Regular cardiac myocyte (primary cell): ENCODE measurements around the gene TSPAN16. TPM values are rescaled to one million over a fixed set of nuclear protein-coding genes. Genes with fewer than 3 reads are reported as not detected.

Experiments used
- total RNA-seq: library from RNA; depleted of rRNA; stranded (reverse); fragments of >200 nt; gene quantifications from 2 replicates; pipeline ENCODE4 v1.2.3, GENCODE V29; 2014

TSPAN16 gene
- total RNA-seq = not detected in 2 replicates

DNA sequence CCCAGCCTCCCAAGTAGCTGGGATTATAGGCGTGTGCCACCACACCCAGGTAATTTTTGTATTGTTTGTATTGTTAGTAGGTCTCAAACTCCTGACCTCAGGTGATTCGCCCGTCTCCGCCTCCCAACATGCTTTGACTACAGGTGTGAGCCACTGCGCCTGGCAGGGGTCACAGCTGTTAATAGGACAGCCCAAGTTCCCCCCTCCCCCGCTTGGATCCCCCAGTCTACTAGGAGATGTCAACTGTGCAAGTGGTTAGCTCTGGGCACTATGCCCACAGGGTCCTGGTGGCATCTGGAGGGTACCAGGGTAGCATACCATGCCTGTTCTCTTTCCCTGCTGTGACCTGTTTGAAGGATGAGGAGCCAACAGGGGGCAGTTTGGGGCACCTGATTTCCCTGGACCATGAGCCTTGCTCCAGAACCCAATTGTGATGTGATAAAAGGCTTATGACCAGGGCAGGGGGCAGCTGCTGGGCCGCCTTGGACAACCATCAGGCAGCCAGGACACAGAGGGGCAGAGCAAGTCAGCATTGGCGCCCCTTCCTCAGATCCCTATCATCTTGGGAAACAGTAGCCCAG is at the start of gene TSPAN16:
TSS of gene TSPAN16 (plus strand) at position 496 of the 581 bp plus-strand sequence. CDS start 138 bp downstream, outside the sequence.

DNA sequence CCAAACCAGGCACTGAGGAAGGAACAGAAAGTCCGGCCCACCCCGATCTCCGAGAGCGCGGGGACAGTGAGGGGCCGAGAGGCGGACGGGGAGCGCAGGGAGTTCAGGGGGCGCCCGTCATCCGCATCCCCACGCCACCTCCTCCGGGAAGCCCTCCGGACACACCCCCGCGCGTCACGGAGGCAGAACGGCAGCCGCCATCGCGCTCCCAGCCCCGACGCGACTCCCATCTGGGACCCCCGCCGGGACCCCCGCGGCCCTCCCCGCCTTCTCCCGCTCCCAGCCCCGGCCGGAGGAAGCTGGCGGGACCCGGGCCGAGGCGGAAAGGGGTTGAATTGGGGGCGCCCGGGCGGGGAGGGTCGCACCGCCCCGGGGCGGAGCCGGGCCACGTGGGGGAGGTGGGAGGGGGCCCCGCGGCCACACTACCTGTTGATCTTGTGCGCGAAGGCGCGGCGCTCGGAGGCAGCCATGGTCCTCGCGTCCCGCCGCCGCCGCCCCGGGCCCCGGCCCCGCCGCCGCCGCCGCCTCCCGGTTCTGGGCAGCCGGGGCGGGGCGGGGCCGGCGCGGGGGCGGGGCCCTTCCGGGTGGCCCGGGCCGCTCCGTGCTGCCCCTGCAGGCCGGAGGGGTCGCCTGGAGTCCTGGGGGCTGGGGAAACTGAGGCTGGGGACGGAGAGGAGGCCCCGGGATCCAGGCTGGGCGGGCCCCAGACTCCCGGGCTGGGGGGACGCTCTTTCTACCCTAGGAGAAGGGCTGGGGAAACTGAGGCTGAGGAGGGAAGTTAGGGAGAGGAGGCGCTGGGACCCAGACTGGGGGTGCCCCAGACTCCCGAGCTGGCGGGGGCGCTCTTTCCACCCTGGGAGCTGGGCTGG is 33.8 kb upstream of the TSPAN16 start, which contains the start of gene DOCK6:
TSS of gene DOCK6 (minus strand) at position 554 of the 869 bp plus-strand sequence. CDS start at position 470, 84 bp downstream.

DNA sequence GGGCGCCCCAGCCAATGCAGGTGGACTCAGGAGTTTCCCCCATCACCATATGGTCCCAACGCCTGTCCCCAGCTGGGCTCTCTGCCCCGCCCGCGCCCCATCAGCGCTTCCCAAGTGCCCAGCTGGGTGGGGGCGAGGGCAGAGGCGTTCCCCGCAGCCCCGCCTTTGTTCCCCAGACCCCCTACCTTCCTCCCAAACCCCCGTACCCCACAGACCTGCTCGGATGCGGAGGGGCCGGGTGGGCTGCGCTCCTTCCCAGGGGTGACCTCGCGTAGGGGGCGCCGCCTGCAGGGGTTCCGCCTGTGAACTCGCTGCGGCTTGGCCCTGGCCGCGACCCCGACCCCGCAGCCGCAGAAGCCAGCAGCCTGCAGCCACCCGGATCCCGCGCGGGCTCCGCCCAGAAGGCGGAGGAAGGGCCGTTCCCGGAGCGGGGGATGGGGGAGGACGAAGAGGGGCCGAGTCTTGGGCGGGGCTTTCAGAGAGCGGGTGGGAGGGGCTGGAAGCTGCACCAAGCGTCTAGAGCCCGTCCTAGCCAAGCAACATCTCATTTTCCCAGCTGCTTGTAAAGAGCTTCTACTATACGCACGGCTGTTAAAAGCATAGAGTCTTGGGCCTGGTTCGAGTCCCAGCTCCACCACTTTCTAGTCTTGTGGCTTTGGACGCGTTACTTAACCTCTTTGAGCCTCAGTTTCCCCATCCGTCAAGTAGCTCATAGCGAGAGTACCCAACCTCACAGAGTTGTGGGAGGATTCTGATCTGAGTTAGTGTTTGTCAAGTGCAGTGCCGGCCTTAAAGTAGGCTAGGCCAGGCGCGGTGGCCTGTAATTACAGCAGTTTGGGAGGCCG is 43.5 kb downstream of the TSPAN16 start, which contains the start of gene RAB3D:
TSS of gene RAB3D (minus strand) at position 404 of the 845 bp plus-strand sequence. CDS start 2,258 bp downstream, outside the sequence.

DNA sequence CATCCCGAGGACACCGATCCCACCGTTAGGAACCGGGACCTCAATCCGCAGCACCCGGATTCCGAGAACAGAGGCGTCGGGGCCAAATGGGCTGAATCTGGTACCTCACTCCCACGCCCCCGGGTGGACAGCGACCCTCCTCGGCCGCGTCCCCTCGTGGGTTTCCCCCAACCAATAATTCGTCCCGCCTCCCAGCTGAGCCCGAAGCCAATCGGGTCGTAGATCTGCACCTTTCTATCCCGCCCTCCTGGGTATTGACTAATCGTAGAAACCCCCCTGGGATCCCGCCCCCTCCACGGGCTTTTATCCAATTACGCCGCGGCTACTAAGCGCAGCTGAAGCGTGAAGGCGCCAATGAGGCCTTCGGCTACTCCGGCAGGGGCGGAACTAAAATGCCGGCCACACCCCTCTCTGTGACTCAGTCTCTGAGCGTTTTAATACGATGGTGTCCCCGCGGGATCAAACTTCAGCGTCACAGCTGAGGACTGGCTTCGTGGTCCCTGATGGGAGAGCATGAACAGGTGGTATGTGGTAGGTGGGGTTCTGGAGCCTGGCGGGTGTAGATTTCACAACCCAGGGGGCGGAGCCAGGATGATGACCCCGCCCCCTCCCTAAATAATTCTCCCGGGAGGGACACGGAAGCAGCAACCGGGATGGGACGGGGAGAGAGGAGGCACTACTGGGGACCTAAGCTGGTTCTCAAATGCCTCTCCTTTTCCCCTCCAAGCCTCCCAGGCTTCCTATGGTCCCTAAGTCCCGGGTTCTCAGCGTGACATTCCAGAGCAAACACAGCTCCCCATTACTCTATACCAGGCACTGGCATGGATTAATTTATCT is 50.4 kb downstream of the TSPAN16 start, which contains the start of the genes CCDC159 and TMEM205:
TSS of gene CCDC159 (plus strand) at position 416 of the 837 bp plus-strand sequence. CDS start at position 504, 88 bp downstream.
TSS of gene TMEM205 (minus strand) at position 165 of the 837 bp plus-strand sequence. CDS start 649 bp downstream, outside the sequence.

DNA sequence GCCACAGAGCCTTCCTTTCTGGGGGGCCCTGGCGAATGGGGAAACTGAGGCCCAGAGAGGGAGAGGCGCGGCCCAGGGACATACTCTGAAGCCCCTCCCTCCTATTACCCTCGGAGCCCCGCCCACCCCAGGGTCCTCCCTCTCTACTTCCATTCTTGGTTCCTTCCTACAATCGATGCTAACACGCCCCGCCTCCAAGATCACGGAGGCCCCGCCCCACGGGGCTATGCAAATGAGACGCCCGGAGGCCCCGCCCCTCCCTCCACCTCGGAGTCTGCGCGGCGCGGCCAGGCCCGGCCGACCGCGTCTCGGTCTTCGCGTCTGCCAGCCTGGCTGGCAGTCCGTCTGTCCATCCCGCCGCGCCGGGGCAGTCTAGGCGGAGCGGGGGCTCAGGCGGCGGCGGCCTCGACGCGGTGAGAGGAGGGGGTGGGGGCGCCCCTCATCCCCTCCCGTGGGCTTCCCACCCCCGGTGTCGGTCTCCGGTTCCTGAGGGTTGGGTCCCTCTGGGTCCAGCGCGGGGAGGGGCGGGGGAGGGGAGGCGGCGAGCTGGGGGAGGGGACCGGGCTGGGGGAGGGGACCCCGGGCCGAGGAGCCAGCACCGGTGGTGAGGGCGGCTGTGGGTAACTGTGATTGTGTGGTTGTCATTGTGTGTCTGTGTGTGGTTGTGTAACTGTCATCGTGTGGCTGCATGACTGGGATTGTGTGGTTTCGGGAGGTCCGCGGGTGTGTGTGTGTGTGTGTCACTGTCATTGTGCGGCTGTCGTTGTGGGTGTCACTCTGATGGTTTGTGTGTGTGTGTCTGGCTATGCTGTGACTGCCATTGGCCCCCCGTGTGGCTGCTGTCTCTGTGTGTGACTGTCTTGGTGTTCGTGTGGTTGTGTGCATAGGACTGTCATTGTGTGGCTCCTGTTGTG is 59.5 kb downstream of the TSPAN16 start, which contains the start of gene PLPPR2:
TSS of gene PLPPR2 (plus strand) at position 273 of the 914 bp plus-strand sequence. CDS start 2,242 bp downstream, outside the sequence.

Other genes starting within 250 kb of the TSPAN16 start
- gene LDLR, start 206.7 kb upstream of the TSPAN16 start, total RNA-seq = 71.0 and 91.4 TPM in 2 replicates
- gene SPC24, start 140.4 kb upstream of the TSPAN16 start, total RNA-seq = 9.6 and 104 TPM in 2 replicates
- gene KANK2, start 98.6 kb upstream of the TSPAN16 start, total RNA-seq = 171 and 274 TPM in 2 replicates
- gene ANGPTL8, start 56.5 kb upstream of the TSPAN16 start, total RNA-seq = not detected in 2 replicates
- 16.3 and 20.0 TPM in 2 replicates for gene DOCK6, start 33.6 kb upstream of the TSPAN16 start, total RNA-seq
- gene RAB3D, start 43.5 kb downstream of the TSPAN16 start, total RNA-seq = 7.3 and 9.0 TPM in 2 replicates
- gene TMEM205, start 50.1 kb downstream of the TSPAN16 start, total RNA-seq = 82.1 and 123 TPM in 2 replicates
- 2.3 and 5.6 TPM in 2 replicates for gene CCDC159, start 50.4 kb downstream of the TSPAN16 start, total RNA-seq
- 11.3 and 12.5 TPM in 2 replicates for gene PLPPR2, start 59.3 kb downstream of the TSPAN16 start, total RNA-seq
- gene SWSAP1, start 78.5 kb downstream of the TSPAN16 start, total RNA-seq = under 0.01 and 0.58 TPM in 2 replicates
- gene EPOR, start 88.2 kb downstream of the TSPAN16 start, total RNA-seq = 6.5 and 12.1 TPM in 2 replicates
- 2.3 and 7.0 TPM in 2 replicates for gene RGL3, start 123.2 kb downstream of the TSPAN16 start, total RNA-seq
- gene ODAD3, start 139.0 kb downstream of the TSPAN16 start, total RNA-seq = 0.28 and 0.38 TPM in 2 replicates
- gene PRKCSH, start 139.5 kb downstream of the TSPAN16 start, total RNA-seq = 121 and 161 TPM in 2 replicates
- 0.28 TPM in 1 of 2 replicates, not detected in the other for gene ELAVL3, start 184.9 kb downstream of the TSPAN16 start, total RNA-seq
- gene ZNF653, start 209.7 kb downstream of the TSPAN16 start, total RNA-seq = 6.2 and 6.9 TPM in 2 replicates
- gene ECSIT, start 233.0 kb downstream of the TSPAN16 start, total RNA-seq = 24.8 and 31.4 TPM in 2 replicates
- 10.2 and 56.1 TPM in 2 replicates for gene CNN1, start 242.7 kb downstream of the TSPAN16 start, total RNA-seq